Measurements from ENCODE around the gene MTERF4. TPM values are rescaled to one million over a fixed set of nuclear protein-coding genes. Genes with fewer than 3 reads are reported as not detected.

The MTERF4 gene
- total and polyA plus RNA-seq, 2 of the 8 experiments (the other 6 are each of a cell fraction or from before 2014, with no cell fraction given), result 25.9 to 28.5 TPM

DNA sequence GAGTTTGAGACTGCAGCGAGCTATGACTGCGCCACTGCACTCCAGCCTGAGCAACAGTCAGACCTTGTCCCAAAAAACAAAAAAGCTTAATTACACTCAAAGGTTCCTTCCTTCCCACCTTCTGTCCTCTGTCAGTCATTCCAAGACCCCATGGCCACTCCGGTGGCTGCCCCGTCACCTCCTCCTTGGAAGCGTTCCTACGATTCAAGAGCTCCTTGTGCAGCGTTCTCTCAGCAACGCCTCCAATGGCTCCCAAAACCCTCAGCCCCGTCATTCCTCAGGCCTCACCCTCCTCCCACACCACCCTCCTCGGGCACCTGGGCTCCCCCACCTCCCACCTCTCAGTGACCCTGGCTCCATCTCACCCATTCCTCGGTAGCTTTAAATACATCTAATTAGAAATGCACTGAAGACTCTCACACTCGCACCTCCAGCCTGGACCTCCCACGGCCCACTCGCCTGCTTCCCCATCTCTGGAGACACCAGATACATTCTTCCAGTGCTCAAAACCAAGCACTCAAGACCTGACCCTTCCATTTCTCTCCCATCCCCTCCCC is 39.2 kb upstream of the MTERF4 start (continued):
- no peak for TF ChIP-seq RBBP5 (IDR thresholded peaks at IDR 0.05; ENCODE audit: borderline replicate concordance, low read depth, low read length)
- TF ChIP-seq, protein P1, sequence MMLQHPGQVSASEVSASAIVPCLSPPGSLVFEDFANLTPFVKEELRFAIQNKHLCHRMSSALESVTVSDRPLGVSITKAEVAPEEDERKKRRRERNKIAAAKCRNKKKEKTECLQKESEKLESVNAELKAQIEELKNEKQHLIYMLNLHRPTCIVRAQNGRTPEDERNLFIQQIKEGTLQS (IDR thresholded peaks at IDR 0.05; ENCODE audit: insufficient read depth, low read depth, low read length), result no peak
- TF ChIP-seq TAF7 (optimal IDR thresholded peaks at IDR 0.05; ENCODE audit: borderline replicate concordance, low read depth, low read length), result no peak
- TF ChIP-seq, protein P2, sequence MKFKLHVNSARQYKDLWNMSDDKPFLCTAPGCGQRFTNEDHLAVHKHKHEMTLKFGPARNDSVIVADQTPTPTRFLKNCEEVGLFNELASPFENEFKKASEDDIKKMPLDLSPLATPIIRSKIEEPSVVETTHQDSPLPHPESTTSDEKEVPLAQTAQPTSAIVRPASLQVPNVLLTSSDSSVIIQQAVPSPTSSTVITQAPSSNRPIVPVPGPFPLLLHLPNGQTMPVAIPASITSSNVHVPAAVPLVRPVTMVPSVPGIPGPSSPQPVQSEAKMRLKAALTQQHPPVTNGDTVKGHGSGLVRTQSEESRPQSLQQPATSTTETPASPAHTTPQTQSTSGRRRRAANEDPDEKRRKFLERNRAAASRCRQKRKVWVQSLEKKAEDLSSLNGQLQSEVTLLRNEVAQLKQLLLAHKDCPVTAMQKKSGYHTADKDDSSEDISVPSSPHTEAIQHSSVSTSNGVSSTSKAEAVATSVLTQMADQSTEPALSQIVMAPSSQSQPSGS (IDR thresholded peaks at IDR 0.05; ENCODE audit: low read length), result no peak
- no peak for TF ChIP-seq SIN3A (conservative IDR thresholded peaks at IDR 0.05 in 1 of 2, IDR thresholded peaks at IDR 0.05 in 1 of 2; ENCODE audit: low read depth in 1 of 2, low read length in 2 of 2)
- no peak for TF ChIP-seq YY1 (IDR thresholded peaks at IDR 0.05; ENCODE audit: low read depth, low read length)
- TF ChIP-seq KDM1A (IDR thresholded peaks at IDR 0.05; ENCODE audit: borderline replicate concordance, low read length), result no peak

Data from H1 (cell line).